Osteoblast (primary cell): ENCODE results near the gene DCLK1. TPM values are rescaled to one million over a fixed set of nuclear protein-coding genes. Genes with fewer than 3 reads are reported as not detected.
"Not testable (repeated sequence)": the region's sequence is repeated elsewhere in the genome, so short reads cannot be mapped to it uniquely, and the experiment has no call there.

Source experiments
- DNase-seq: peaks from one replicate; pipeline ENCODE4 v3.0.0; 2011; ENCODE audit warnings: low spot score, mixed read lengths; ENCODE audit not compliant: insufficient read length; ENCODE audit errors: missing footprints
- H2AFZ ChIP-seq: 2 replicates; pipeline ENCODE4 v1.6.0; 2011; ENCODE audit warnings: mild to moderate bottlenecking, low read length
- H3K27ac ChIP-seq: 2 replicates; pipeline ENCODE4 v1.5.1; 2011; ENCODE audit warnings: mild to moderate bottlenecking, low read depth, low read length, moderate library complexity
- H3K27me3 ChIP-seq: 2 replicates; pipeline ENCODE4 v1.6.0; 2012; ENCODE audit warnings: mild to moderate bottlenecking, control low read depth, inconsistent platforms, low read length, moderate library complexity; ENCODE audit not compliant: insufficient read depth
- H3K36me3 ChIP-seq: 2 replicates; pipeline ENCODE4 v1.5.1; 2011; ENCODE audit warnings: mild to moderate bottlenecking, low read length, control low read depth, moderate library complexity; ENCODE audit not compliant: insufficient read depth
- H3K4me1 ChIP-seq: 2 replicates; pipeline ENCODE4 v1.5.1; 2011; ENCODE audit warnings: mild to moderate bottlenecking, low read length, control low read depth, moderate library complexity; ENCODE audit not compliant: insufficient read depth
- H3K4me2 ChIP-seq: 2 replicates; pipeline ENCODE4 v1.6.0; 2011; ENCODE audit warnings: mild to moderate bottlenecking, low read length; ENCODE audit not compliant: insufficient read depth
- H3K4me3 ChIP-seq: fragments of 200-600 bp; sonication (generic); 3 replicates; pipeline ENCODE4 v1.5.1; 2012; ENCODE audit warnings: mild to moderate bottlenecking, low read length, inconsistent platforms; ENCODE audit not compliant: insufficient read depth
- H3K79me2 ChIP-seq: 2 replicates; pipeline ENCODE4 v1.6.0; 2012; ENCODE audit warnings: mild to moderate bottlenecking, low read length, control low read depth, inconsistent platforms; ENCODE audit not compliant: insufficient read depth
- H3K9me3 ChIP-seq: 2 replicates; pipeline ENCODE4 v1.5.1; 2011; ENCODE audit warnings: low read depth, low read length, control low read depth
- H4K20me1 ChIP-seq: 2 replicates; pipeline ENCODE4 v1.6.0; 2012; ENCODE audit warnings: mild to moderate bottlenecking, low read length, control low read depth; ENCODE audit not compliant: insufficient read depth
- total RNA-seq: library from RNA; depleted of rRNA; stranded (reverse); fragments of >200 nt; gene quantifications from 2 replicates; pipeline ENCODE4 v1.2.3, GENCODE V29; 2012
- TF ChIP-seq, protein P1 (sequence below): IDR thresholded peaks from 2 replicates; pipeline ENCODE4 v1.5.1; 2011; ENCODE audit warnings: mild to moderate bottlenecking, low read depth, low read length, moderate library complexity; ENCODE audit errors: extremely low read depth

DCLK1 gene
- total RNA-seq, 1 donor, result 132 TPM

DNA sequence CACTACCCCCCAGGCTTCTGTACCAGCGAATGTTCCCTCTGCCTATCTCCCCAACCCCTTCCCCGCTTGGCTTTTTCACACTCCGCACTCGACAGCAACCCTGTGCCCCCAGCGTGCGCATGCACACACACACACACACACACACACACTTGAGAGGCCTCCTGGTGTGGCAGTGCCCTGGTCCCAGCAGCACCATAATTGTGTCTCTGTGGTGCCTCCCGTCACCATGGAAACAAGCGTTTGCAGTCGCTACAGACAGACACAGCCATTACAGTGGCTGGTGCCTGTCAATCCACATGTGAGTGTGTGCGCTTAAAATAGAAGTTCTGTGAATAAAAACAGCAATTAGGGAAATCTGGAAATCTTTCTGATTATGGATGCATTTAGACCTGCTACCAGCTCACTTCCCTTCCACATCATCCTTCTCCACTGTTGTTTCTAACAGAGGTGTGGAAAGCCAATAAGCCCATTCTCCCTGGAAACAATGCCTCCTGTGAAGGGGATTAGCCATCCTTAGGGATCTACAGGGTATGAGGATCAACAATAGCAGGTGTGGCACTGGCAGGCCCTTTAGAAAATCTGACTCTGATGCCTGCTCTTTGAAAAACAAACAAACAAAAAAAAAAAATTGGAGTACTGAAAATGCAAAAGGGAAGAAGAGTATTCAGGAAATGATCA lies 146.3 kb downstream of the DCLK1 start:
- no peak overlapping the region for H3K4me2 ChIP-seq
- H3K36me3 ChIP-seq, result no peaks in the 10 kb centered on the region
- H4K20me1 ChIP-seq, result no peaks in the 10 kb centered on the region
- no peak overlapping the region for H3K4me3 ChIP-seq
- no peak overlapping the region for H3K27ac ChIP-seq
- DNase-seq, result no peak
- TF ChIP-seq, protein P1, sequence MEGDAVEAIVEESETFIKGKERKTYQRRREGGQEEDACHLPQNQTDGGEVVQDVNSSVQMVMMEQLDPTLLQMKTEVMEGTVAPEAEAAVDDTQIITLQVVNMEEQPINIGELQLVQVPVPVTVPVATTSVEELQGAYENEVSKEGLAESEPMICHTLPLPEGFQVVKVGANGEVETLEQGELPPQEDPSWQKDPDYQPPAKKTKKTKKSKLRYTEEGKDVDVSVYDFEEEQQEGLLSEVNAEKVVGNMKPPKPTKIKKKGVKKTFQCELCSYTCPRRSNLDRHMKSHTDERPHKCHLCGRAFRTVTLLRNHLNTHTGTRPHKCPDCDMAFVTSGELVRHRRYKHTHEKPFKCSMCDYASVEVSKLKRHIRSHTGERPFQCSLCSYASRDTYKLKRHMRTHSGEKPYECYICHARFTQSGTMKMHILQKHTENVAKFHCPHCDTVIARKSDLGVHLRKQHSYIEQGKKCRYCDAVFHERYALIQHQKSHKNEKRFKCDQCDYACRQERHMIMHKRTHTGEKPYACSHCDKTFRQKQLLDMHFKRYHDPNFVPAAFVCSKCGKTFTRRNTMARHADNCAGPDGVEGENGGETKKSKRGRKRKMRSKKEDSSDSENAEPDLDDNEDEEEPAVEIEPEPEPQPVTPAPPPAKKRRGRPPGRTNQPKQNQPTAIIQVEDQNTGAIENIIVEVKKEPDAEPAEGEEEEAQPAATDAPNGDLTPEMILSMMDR, result no peak
- H3K4me1 ChIP-seq, result no peaks in the 10 kb centered on the region
- H3K27me3 ChIP-seq, result no peaks in the 10 kb centered on the region
- no peak overlapping the region for H2AFZ ChIP-seq
- no peaks in the 10 kb centered on the region for H3K9me3 ChIP-seq
- no peaks in the 10 kb centered on the region for H3K79me2 ChIP-seq

DNA sequence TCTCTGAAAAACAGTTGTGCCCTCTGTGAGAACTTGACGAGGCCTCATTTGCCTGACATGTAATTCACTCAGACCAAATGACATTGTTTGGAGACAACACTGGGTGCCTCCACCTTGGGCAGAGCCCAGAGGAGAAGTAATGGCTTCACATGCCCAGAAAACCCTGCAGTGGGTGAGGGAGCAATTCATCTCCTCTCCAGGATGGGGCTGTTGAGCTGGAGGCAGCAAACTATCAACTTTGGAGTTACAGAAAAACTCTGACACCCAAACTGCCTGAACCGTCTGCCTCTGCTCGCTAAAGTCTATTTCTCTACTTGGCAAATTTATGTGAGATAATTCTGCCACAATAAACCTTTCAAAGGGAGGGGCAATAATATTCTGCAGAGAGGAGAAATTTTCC lies 146.9 kb downstream of the DCLK1 start:
- TF ChIP-seq, protein P1, result no peak
- H3K27me3 ChIP-seq, result no peaks in the 10 kb centered on the region

GRCh38 chr13:35983703-35984102 lies 147.5 kb downstream of the DCLK1 start:
- H4K20me1 ChIP-seq, H3K4me2 ChIP-seq, DNase-seq, H3K9me3 ChIP-seq, H2AFZ ChIP-seq, H3K4me3 ChIP-seq, H3K79me2 ChIP-seq, H3K27me3 ChIP-seq, H3K36me3 ChIP-seq, H3K27ac ChIP-seq: not testable (repeated sequence)
- H3K4me1 ChIP-seq, result peaks cover 12% of the 10 kb centered on the region

More for the DNA sequence above, 146.9 kb downstream of the DCLK1 start:
- H3K36me3 ChIP-seq, result no peaks in the 10 kb centered on the region
- peaks cover 6% of the 10 kb centered on the region for H3K4me1 ChIP-seq
- no peak overlapping the region for H3K4me2 ChIP-seq
- H3K27ac ChIP-seq, result no peak overlapping the region
- no peak overlapping the region for H2AFZ ChIP-seq
- H4K20me1 ChIP-seq, result no peaks in the 10 kb centered on the region
- no peak overlapping the region for H3K4me3 ChIP-seq
- H3K79me2 ChIP-seq, result no peaks in the 10 kb centered on the region
- no peaks in the 10 kb centered on the region for H3K9me3 ChIP-seq
- no peak for DNase-seq

GRCh38 chr13:35983206-35983605 lies 148.0 kb downstream of the DCLK1 start:
- Histone ChIP-seq H3K9me3 (no peaks in the 10 kb centered on the region), H2AFZ (no peak overlapping the region), H3K27ac (no peak overlapping the region), H3K27me3 (no peaks in the 10 kb centered on the region), H3K4me1 (peaks cover 14% of the 10 kb centered on the region), H3K79me2 (no peaks in the 10 kb centered on the region), H4K20me1 (no peaks in the 10 kb centered on the region), H3K36me3 (no peaks in the 10 kb centered on the region), H3K4me3 (no peak overlapping the region), H3K4me2 (no peak overlapping the region)
- DNase-seq, result no peak
- TF ChIP-seq, protein P1, result no peak
